LNCAP (cell line): ENCODE results near the gene TXNRD3.

Source experiments
- TF ChIP-seq, protein P1 (sequence below): fragments of 450-650 bp; IDR thresholded peaks from 2 replicates; pipeline ENCODE4 v1.5.1; 2017; ENCODE audit warnings: mild to moderate bottlenecking

Gene TXNRD3

DNA sequence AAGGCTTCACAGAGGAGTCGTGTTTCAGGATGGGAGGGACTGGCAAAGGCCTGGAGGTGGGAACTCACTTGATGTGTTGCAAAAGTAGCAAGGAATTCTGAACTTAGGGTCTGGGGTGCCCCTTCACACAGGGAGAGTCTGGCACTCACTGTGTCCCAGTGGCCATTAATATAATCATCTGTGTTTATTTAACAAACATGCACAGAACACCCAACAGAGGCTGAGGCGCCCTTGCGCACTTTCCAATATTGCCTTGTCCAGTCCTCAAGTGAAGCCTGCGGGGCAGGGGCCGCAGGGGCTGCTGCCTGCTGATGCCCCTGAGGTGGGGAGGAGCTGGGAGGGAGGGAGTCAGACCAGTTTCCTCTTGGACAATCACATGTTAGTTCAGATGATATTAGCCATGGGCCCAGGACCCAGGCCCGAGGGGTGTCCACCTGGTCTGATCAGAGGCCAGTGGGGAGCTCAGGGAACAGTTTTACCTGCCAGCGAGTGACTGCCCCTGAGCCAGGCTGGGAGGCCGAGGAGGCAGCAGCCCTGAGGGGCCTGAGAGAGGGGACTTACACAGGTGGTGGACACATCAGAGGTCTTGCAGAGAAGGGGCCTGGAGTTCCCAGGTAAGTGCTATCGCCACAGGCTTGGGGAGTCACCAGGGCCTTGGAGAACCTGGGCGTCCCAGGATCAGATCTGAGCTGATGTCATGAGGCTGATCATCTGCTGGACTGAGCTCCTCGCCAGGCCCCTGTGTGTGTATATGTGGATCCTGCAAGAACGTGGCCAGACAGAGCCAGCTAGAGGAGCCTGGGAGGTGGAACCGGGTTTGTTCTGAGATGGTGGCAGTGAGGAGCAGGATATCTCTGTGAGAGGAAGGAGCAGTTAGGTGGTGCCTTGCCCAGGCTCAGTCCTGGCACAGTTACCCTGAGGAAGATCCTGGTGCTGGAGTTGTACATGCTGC, 13.8 kb upstream of the TXNRD3 start:
- TF ChIP-seq, protein P1, sequence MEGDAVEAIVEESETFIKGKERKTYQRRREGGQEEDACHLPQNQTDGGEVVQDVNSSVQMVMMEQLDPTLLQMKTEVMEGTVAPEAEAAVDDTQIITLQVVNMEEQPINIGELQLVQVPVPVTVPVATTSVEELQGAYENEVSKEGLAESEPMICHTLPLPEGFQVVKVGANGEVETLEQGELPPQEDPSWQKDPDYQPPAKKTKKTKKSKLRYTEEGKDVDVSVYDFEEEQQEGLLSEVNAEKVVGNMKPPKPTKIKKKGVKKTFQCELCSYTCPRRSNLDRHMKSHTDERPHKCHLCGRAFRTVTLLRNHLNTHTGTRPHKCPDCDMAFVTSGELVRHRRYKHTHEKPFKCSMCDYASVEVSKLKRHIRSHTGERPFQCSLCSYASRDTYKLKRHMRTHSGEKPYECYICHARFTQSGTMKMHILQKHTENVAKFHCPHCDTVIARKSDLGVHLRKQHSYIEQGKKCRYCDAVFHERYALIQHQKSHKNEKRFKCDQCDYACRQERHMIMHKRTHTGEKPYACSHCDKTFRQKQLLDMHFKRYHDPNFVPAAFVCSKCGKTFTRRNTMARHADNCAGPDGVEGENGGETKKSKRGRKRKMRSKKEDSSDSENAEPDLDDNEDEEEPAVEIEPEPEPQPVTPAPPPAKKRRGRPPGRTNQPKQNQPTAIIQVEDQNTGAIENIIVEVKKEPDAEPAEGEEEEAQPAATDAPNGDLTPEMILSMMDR: no peak

GRCh38 chr3:126667631-126668449, 12.9 kb upstream of the TXNRD3 start:
- TF ChIP-seq, protein P1: no peak

GRCh38 chr3:126666658-126667528, 12.0 kb upstream of the TXNRD3 start:
- TF ChIP-seq, protein P1: no peak

GRCh38 chr3:126665959-126666657, 11.2 kb upstream of the TXNRD3 start:
- TF ChIP-seq, protein P1: no peak

- TF ChIP-seq, protein P1: no peak
These were observed 10.5 kb upstream of the TXNRD3 start for GRCh38 chr3:126665221-126665936.

- TF ChIP-seq, protein P1: no peak
These were observed 9.8 kb upstream of the TXNRD3 start for GRCh38 chr3:126664591-126665214.
